Right hindlimb (tissue), 1 donor: ENCODE results near the gene PCBP3.
"Not testable (repeated sequence)": the region's sequence is repeated elsewhere in the genome, so short reads cannot be mapped to it uniquely, and the experiment has no call there.

Experiments used
- DNase-seq: peaks from one replicate; pipeline ENCODE4 v3.0.0-alpha.2; 2018

PCBP3 gene

GRCh38 chr21:45636459-45636858 is 7.1 kb upstream of the PCBP3 start:
- no peak for DNase-seq

DNA sequence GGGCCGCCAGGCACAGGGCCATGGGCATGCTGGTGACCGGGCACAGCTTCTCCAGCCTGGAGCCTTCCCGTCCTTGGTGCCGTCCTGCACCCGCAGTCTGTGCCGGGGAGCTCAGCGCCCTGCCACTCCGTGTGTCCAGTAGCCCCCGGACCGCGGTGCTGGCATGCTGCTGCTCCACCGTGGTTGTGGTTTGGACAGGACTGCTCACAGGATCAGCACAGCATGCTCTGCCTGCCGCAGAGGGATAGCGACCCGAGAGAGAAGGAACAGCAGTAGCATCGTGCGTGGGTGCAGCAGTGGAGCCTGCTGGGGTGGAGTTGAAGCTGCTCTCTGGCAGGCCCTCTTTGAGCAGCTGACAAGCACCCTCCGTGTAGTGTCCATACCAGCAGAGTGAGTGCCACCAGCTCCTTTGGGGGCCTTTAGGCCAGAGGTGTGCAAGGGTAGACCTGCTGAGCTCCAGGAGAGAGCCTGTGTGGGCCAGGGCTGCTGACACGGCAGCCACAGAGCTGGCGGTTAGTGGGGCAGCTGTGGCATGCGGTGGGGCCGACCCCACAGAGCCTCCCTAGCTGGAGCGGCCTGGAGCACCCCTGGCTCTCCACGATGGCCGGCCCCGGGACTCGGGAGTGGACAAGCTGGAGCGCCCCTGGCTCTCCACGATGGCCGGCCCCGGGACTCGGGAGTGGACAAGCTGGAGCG is 6.4 kb upstream of the PCBP3 start:
- DNase-seq = no peak

DNA sequence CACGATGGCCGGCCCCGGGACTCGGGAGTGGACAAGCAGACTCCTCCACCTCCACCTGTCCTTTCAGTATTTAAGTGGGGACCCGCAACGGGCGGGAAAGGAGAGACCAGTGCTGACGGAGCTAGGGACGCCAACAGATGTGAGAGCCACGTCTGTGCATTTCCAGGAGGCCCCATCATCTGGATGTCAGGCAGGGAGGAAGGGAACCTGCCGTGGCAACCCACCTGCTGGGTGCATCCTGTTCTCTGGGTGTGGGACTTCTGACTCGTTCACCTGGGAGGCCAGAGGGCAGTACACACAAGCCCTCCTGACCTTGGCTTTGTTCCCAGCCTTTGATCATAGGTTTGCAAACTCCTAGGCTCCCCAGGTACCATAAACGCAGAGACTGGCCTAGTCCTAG is 5.6 kb upstream of the PCBP3 start:
- no peak for DNase-seq

GRCh38 chr21:45638707-45639106 is 4.8 kb upstream of the PCBP3 start:
- DNase-seq = no peak

DNA sequence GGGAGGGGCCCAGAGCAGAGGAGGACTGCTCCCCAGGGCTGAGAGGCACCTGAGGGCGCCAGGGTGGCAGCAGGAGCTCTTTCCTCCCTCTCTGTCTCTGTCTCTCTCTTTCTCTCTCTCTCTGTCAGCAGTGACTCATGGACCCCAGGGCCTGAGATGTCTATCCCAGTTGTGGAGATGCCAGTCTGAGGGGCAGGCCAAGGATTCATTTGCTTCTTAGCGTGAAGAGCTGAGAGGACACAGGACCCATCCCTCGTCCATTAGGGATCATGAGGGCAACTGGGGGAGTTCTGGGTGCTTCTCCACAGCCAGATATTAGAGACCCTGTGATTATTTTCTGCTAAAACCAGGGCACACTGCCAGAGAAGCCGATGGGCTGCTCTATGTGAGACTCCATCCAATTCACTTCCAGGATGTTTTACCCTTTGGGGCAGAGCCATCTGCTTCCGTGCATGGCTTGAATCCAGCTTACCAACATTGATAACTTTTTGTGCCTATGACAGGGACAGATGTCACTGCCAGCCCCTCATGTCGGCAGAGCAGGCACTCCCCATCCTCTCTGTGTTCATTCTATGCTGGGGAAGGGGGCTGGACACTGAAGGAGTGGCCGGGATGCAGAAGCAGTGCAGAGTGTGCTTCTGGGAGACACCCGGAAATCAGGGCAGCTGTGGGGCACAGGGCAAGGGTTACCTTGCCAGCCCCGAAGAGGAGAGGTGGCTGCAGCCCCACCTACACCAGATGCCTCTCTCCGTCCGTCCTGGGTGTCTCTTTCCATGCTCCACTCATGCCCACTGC is 4.1 kb upstream of the PCBP3 start:
- DNase-seq = no peak

- no peak for DNase-seq
These were observed 3.3 kb upstream of the PCBP3 start for GRCh38 chr21:45640001-45640887.

DNA sequence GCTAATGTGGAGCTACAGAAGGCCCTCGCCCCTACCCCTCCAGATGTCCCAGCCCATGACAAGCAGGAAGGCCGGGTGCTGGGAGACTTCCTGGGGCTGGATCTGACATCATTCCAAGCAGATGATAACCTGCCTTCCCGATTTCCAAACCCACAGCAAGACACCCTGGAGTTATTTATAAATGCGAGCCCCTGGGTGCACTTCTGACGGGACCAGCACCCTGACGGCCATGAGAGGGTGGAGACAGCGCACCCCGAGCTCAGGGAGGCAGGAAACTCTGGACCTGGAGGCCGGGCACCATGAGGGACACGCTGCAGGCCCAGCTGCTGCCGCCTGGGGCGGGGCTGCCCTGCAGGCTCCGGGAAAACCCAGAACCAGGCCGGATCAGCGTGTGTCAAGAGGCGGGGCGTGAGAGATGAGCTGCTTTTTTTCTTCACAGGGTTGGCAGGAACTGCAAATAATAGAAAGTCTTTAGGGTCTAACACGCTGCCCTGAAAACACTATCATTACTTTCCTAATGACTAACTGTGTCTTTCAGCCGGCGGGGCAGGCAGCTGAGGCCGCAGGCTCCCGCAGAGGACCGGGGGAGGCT is 2.5 kb upstream of the PCBP3 start:
- peak; percentile 39 for DNase-seq

DNA sequence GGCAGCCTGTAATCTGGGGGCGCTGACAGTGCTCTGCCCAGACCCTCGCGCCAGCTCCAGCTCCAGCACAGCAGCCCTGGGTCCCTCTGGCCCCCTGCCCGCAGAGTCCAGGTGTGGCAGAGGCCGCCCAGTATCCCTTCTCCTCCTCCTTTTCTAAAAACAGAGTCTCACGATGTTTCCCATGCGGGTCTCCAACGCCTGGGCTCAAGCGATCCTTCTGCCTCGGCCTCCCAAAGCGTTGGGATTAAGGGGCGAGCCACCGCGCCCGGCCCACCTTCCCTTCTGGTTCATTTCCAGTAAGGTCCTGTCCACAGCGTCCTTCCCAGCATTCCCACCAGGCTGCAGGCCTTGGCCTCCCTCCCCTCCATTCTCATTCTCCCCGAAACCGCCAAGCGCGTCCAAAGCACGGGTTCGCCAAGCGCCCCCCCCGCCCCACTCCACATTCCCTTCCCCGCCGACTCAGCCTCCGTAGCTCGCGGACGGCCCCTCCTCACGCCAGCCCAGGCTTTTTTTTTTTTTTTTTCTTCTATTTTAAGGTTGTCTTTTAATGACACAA is 2.0 kb upstream of the PCBP3 start:
- peak; percentile 34 for DNase-seq

GRCh38 chr21:45642122-45642813 is 1.3 kb upstream of the PCBP3 start:
- DNase-seq = peak; percentile 41

DNA sequence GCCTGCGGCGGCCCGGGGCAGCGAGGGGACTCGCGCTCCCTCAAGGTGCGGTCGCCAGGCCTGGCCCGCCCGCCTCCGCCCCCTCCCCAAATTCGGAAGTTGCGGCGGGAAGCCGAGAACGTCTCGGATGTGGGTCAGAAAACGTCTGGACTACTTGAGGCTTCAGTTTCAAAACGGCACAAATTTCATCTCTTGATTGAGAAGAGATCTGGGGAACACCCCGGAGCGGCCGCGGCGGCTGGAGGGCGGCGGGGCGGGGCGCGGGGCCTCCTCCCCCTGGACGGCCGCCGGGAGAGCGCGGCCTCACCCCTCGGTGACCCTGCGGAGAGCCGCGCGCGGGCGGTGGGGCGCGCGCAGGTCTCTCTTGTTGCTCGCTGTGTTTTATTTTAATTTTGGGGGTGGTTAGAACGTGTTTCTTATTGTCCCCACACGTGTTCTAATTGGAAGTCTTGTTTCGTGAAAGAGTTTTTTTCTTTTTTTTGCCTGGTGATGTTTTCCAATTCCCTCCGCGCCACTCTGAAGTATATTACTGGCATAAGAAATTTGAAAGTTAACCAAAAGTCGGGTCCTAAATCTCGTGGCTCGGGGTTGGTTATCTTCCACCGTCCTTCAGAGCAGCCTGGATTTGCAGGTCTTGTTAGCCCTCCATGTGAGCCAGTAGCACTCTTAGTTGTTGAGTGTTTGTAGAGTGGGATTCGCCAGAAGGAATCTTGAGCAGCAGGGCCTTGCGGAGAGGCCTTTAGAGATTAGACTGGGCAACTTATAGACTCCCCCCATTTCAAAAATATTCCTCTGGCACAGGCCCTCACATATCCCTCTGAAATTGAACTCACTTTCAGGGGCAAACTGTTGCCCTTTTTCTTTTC is 749 bp downstream of the PCBP3 start:
- no peak for DNase-seq

DNA sequence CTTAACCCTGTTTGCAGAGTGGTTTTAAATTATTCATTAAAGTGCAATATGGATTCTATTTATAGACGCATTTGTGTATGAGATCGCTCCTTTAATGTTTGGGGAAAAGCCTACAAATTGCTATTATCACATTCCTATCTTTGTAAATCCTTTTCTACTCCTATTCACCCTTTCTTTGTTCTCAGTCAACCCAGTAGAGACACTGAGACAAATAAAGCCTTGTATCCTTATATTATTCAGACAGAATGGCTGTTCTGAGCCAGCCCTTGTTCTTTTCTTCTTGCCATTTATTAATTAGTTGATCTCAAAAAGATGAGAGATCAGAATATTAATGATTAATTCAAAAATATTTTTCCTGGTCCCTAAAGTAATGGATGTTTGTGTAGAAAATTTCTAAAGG is 8.4 kb downstream of the PCBP3 start:
- no peak for DNase-seq

DNA sequence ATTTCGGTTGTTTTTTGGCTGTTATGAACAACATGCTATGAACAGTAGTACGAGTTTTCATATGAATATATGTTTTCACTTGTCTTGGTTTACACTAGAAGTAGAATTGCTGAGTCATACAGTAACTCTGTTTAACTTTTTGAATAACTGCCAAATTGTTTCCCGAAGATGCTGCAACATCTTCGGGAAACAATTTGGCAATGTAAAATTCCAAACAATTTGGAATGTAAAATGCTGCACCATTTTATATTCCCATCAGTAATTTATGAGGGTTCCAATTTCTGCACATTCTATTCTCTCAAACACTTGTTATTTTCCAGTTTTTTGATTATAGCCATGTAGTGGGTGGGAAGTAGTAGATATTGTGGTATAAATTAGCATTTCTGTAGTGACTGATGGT is 11.6 kb downstream of the PCBP3 start:
- no peak for DNase-seq

GRCh38 chr21:45656114-45656513 is 12.6 kb downstream of the PCBP3 start:
- not testable (repeated sequence) for DNase-seq

DNA sequence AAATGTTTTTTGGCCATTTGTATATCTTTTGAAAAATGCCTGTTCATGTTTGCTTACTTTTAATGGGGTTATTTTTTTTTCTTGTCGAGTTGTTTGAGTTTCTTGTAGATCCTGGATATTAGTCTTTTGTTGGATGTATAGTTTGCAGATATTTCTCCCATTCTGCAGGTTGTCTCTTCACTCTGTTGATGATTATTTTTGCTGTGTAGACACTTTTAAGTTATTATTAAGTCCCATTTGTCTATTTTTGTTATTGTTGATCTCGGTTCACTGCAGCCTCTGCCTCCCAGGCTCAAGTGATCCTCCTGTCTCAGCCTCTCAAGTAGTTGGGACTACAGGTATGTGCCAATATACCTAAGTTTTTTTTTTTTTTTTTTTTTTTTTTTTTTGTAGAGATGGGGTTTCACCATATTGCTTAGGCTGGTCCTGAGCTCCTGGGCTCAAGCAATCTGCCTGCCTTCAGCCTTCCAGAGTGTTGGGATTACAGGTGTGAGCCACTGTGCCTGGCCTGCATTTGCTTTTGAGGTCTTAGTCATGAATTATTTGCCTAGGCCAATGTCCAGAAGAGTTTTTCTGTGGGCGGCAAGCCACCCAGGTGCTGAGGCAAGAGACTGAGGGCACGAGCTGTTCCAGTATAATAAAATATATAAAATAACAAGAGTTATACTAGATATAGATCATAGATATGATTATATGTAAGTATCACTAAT is 18.5 kb downstream of the PCBP3 start:
- DNase-seq = not testable (repeated sequence)

- DNase-seq = not testable (repeated sequence)
These were observed 19.2 kb downstream of the PCBP3 start for GRCh38 chr21:45662623-45663245.

DNA sequence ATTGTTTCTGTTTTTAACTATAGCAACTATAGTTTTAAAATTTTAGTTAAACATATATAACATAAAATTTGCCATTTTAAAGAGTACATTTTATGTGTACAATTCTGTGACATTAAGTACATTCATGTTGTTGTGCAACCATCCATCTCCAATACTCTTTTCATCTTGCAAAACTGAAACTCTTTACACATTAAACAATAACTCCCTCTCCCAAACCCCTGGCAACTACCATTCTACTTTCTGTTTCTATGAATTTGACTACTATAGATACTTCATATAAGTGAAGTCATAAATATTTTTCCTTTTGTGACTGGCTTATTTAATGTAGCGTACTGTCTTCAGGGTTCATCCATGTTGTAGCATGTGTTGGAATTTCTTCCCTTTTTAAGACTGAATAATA is 25.9 kb downstream of the PCBP3 start:
- no peak for DNase-seq

DNA sequence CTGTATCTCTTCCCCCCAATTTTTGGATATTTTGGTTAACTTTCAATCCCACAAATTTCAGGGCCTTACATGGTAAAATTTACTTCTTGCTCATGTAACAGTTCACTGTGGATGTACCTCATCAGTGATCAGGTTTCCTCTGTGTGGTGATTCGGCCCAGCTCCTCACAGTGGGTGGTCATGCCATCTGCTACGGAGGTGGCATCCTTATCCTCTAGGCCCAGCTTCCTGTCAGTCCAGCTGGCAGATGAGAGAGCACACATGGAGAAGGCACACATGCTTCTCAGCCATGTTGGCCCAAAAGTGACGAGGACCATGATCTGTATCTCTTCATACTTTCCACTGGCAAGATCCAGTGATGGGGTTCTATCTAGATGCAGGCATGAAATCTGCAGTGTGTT is 27.2 kb downstream of the PCBP3 start:
- no peak for DNase-seq

GRCh38 chr21:45678790-45679189 is 35.3 kb downstream of the PCBP3 start:
- not testable (repeated sequence) for DNase-seq

DNA sequence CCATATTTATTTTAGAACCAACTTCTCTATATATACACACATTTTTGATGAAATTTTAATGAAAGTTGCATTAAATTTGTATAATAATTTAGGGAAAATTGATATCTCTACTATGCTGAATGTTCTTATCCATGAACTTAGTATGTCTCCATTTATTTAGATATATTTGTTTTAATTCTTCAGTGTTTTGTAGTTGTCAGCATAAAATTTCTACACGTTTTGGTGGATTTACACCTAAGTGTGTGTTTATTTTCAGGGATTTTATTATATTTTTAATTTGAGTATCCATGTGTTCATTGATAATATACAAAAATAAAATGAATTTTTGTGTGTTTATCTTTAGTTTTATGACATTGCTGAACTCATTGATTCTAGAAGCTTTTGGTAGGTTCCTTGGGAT is 36.7 kb downstream of the PCBP3 start:
- no peak for DNase-seq

DNA sequence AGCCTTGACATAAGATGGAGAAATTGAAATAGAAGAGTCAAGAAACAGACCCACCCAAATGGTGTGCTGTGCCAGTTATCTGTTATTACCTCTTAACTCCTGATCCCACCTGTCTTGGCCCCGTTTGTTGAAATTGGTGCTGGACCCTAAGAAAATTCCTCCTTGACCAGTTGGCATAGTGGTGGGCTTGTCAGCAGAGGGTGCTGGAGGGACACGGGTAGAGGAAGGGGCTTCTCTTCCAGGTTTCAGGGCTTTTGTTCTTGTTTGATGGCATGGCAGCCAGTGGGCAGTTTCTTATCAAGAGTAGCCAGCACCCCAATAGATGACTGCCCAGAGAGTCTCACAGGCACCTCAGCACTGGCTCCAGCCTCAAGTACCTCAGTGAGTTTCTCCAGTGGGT is 51.6 kb downstream of the PCBP3 start:
- DNase-seq = no peak
